ENCODE results near the gene PLEKHA7.
"Not testable (repeated sequence)": the region's sequence is repeated elsewhere in the genome, so short reads cannot be mapped to it uniquely, and the experiment has no call there.

DNA sequence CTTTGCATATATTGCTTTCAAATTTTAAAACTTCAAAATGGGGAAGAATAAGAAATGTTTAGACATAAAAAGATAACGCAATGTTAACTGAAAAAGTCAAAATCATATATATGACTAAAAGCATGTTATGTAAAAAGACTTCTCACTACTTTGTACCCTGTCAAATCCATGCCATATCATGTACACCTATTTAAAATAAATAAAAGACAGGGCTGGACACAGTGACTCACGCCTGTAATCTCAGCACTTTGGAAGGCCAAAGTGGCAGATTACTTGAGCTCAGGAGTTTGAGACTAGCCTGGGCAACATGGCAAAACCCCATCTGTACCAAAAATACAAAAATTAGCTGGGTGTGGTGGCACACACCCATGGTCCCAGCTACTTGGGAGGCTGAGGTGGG lies 109.5 kb downstream of the PLEKHA7 start:
- TF ChIP-seq, protein P1, sequence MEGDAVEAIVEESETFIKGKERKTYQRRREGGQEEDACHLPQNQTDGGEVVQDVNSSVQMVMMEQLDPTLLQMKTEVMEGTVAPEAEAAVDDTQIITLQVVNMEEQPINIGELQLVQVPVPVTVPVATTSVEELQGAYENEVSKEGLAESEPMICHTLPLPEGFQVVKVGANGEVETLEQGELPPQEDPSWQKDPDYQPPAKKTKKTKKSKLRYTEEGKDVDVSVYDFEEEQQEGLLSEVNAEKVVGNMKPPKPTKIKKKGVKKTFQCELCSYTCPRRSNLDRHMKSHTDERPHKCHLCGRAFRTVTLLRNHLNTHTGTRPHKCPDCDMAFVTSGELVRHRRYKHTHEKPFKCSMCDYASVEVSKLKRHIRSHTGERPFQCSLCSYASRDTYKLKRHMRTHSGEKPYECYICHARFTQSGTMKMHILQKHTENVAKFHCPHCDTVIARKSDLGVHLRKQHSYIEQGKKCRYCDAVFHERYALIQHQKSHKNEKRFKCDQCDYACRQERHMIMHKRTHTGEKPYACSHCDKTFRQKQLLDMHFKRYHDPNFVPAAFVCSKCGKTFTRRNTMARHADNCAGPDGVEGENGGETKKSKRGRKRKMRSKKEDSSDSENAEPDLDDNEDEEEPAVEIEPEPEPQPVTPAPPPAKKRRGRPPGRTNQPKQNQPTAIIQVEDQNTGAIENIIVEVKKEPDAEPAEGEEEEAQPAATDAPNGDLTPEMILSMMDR (conservative IDR thresholded peaks at IDR 0.05; ENCODE audit: low read depth, low read length), result not testable (repeated sequence)
- not testable (repeated sequence) for TF ChIP-seq EZH2 (IDR thresholded peaks at IDR 0.05; ENCODE audit: low read length, unreplicated experiment)

Data from PC-3 (cell line).